DMS 273 treated with DMSO at 0.1 percent for 48 hours (cell line): ENCODE results near the gene CSF1.

Experiments used
- DNase-seq: peaks from one replicate; lab custom pipeline; 2025; lab: John Stamatoyannopoulos, UW

CSF1 gene

GRCh38 chr1:109882288-109883245, 28.1 kb upstream of the CSF1 start:
- no peak for DNase-seq

- no peak for DNase-seq
Measured at GRCh38 chr1:109883248-109883955, 27.2 kb upstream of the CSF1 start.

DNA sequence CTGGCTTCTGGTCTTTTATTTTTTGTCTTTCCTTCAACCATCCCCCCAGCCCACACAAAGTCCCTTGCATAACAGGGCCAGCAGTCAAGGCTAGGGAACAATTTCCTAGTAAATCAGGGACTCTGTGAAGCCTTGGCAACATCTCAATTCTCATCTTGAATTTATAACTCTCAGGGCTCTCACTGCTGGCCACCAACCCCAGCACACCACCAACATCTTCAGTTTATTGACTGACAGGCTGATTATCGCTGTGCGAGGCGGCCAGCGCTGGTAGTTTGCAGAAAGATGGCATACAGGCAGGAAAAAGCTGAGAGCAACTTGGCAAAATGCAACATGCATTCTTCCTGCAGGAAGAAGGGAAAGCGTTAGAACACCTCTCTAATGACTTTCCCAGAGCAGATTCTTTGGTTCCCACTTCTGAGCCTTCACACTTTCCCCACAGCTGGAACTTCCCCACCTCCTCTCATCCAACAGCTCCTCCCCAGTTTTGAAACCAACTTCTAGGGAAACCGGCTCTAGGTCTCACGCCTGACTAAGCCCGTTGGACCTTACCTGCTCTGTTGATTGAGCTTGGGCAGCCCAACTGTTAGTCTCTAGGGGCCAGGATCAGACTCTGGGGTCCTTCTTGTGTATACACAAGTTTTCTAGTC, 26.3 kb upstream of the CSF1 start:
- no peak for DNase-seq

GRCh38 chr1:109885589-109885988, 25.1 kb upstream of the CSF1 start:
- DNase-seq: no peak

DNA sequence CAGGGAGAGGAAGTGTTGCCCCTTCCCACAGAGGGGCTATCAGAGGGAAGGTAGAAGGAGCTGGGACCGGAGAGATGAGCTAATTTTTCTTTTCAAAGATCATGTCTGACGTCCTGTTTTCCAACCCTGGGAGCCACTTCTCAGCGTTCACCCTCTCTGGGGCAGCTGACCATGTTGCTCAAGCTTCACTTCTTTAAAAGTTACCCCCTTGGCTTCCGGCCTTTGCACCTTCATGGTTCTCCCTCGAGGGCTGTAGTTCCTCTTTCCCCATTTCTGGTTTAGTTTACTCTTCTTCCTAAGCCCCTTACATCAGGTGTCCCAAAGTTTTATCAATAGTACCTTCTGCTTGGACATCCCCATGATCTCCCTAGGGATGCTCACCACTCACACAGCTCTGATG, 23.8 kb upstream of the CSF1 start:
- DNase-seq: no peak

DNA sequence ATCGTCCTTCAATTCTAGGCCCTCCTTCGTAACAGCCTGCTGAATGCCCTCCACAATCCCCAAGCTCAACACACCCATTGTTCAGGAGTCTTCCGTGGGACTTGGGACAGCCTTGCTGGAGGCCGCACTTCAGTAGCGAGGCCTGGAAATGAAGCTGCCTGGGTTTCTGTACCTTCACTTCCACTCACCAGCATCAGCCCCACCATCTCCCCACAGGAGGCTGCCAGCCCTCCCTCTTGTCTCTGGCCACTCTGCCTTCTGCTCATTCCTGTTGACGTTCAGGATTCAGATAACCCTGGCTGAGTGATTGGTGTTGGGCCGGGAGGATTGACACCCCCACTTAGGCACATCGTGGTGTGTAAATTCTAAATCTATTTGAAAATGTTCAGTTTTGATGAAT, 23.4 kb upstream of the CSF1 start:
- DNase-seq: no peak

DNA sequence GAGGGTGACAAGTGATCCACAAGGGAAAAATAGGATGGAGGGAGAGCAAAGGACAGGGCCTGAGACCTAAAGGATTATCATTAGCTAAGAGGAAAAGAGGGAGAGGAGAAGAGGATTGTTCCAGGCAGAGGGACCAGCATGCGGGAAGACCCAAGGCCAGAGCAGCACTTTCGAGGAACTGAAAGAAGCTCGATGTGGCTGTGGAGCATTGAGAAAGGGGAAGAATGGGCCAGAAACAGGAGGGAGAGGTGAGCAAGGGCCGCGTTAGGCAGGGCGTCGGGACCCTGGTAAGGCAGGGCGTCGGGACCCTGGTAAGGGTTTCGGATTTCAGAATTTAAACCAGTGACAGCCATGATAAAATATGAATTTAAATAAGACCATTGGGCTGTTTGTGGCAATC, 22.8 kb upstream of the CSF1 start:
- no peak for DNase-seq

DNA sequence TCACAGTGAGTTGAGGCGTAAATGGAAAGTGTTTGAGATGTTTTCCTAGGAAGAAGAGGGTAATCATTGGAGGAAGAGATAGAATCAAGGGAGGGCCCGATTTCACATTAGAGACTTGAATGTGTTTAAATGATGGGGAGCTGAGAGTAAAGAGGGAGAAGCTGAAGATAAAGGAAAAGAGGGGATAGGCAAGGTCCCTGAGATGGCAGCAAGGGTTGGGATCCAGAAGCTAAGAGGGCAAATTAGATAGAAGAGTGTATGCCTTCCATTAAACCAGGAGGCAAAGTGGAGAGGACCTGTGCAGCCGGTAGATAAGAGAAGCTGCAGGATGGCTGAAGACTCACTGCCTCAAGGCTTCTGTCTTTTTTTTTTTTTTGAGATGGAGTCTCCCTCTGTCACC, 21.6 kb upstream of the CSF1 start:
- DNase-seq: no peak

GRCh38 chr1:109890115-109890953, 20.3 kb upstream of the CSF1 start:
- no peak for DNase-seq

DNA sequence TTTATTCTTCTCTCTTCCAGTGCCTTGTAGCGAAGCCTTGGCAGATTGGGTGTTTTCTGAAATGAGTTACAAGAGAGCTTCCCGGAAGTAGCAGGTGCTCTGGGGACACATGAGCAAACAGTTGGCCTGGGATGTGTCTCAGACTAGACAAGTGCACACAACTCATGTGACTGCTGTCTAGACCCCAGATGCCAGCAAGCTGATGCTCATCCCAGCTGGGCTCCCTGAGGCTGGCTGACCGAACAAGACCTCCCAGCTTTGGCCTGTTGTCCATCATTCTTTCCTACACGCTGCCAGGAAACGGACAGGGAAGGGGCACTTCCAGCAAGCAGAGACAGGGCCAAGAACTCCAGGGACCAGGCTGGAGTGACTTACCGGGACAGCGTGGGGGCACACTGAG, 18.7 kb upstream of the CSF1 start:
- no peak for DNase-seq

- DNase-seq: no peak
Measured at GRCh38 chr1:109892561-109893368, 17.9 kb upstream of the CSF1 start.

- DNase-seq: no peak
Measured at GRCh38 chr1:109893532-109894171, 17.0 kb upstream of the CSF1 start.

- no peak for DNase-seq
Measured at GRCh38 chr1:109894823-109895719, 15.6 kb upstream of the CSF1 start.

GRCh38 chr1:109895720-109896504, 14.7 kb upstream of the CSF1 start:
- no peak for DNase-seq

DNA sequence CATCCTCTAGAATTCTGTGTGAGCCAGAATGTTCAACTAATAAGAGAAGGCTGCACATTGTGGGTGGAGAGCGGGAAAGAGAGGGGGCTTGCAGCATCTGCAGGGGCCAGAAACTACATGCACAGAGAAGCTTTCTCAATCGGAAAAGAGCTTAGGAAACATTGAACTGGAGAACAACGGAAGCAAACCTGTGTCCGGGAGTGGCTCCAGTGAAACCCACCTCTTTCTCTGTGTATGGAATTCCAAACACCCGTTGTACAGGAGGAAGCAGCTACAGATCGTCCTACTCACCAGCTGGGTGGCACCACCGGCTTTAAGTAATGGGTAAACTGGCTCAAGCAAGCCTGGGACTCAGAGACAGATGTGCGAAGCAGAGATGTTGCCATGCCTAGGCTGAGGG, 14.0 kb upstream of the CSF1 start:
- no peak for DNase-seq

DNA sequence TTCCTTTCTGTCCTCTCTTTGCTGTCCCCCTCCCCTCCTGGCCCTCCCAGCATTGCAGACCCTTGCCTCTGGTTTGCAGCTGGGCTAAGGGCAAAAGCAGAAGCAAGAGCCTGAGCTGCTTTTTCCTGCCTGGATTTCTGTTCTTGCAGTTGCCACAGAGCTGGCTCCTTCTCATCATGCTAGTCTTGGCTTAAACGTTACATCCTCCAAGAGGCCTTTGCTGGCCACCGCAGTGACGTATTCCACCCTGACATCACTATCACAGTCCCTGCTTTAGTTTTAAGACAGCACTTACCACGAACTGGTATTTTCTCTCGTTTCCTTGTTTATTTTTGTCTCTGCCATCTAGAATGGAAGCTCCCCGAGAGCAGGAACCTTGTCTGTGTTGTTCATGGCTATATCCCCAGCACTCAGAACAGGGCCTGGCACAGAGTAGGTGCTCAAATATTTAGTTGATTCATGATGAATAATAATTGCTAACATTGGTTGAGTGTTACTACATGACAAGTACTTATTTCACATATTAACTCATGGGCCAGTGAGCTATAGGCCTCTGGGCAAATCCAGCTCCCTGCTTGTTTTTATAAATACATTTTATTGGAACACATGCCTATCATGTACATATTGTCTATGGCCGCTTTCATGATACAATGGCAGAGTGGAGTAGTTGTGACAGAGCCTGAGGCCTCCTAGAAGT, 13.2 kb upstream of the CSF1 start:
- DNase-seq: no peak

DNA sequence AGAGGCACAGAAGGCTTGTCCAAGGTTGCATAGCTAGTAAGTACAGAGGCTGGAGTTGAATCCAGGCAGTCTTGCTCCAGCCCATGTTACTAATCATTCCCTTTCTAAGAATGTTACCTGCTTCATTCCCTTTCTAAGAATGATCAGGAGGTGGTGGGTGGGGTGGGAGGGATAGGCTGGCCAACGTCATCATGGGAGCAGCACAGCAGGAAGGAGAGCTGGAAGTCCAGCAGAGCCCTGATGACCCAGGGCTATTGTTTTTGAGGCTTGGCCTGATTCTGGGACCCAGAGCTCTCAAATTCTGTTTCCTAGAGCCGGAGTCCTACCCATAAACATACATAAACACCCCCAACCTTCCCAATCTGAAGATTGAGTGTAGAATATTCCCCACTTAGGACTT, 11.8 kb upstream of the CSF1 start:
- no peak for DNase-seq

GRCh38 chr1:109901141-109901523, 9.5 kb upstream of the CSF1 start:
- DNase-seq: no peak
